Retinal pigment epithelial cell (primary cell): ENCODE data around the gene CST2.

Experiments used
- DNase-seq: peaks from one replicate; pipeline ENCODE4 v3.0.0-alpha.2; 2010; ENCODE audit warnings: low read depth
- H3K4me3 ChIP-seq: 2 replicates; pipeline ENCODE4 v1.5.1; 2011; ENCODE audit warnings: mild to moderate bottlenecking, low read length, control low read depth, moderate library complexity
- CTCF ChIP-seq: conservative IDR thresholded peaks from 2 replicates; pipeline ENCODE4 v1.5.1; 2011; ENCODE audit warnings: low read depth, low read length, control low read depth, inconsistent platforms

Gene CST2

GRCh38 chr20:23826541-23827021 is at the start of gene CST2:
Gene CST2, minus strand, starts transcription at chr20:23826729. Its CDS starts 69 bp downstream, at chr20:23826660.
- no peak within 1 kb of the TSS for H3K4me3 ChIP-seq
- no peak for TF ChIP-seq CTCF
- DNase-seq, result no peak

- H3K4me3 ChIP-seq, result no peak overlapping the region
- no peak for TF ChIP-seq CTCF
- DNase-seq, result no peak
Observed at GRCh38 chr20:23875606-23876237, 49.2 kb upstream of the CST2 start.

- H3K4me3 ChIP-seq, result no peak overlapping the region
- no peak for DNase-seq
- TF ChIP-seq CTCF, result no peak
Observed at GRCh38 chr20:23874747-23875146, 48.2 kb upstream of the CST2 start.

- H3K4me3 ChIP-seq, result no peak overlapping the region
- TF ChIP-seq CTCF, result no peak
- no peak for DNase-seq
Observed at GRCh38 chr20:23873370-23874015, 47.0 kb upstream of the CST2 start.

GRCh38 chr20:23872065-23872464 is 45.5 kb upstream of the CST2 start:
- no peak overlapping the region for H3K4me3 ChIP-seq
- no peak for TF ChIP-seq CTCF

GRCh38 chr20:23870461-23870860 is 43.9 kb upstream of the CST2 start:
- H3K4me3 ChIP-seq, result no peak overlapping the region
- DNase-seq, result no peak
- no peak for TF ChIP-seq CTCF

More at GRCh38 chr20:23872065-23872464, 45.5 kb upstream of the CST2 start:
- DNase-seq, result no peak

GRCh38 chr20:23869520-23869919 is 43.0 kb upstream of the CST2 start:
- DNase-seq, result no peak
- TF ChIP-seq CTCF, result no peak
- no peak overlapping the region for H3K4me3 ChIP-seq
